Thyroid gland (tissue), 4 donors: Measurements from ENCODE around the gene NYNRIN.

Experiments used
- CTCF ChIP-seq, 6 experiments: fragments of 200-600 bp in 3 of 6; fragments of 450-650 bp in 3 of 6; sonication (generic) in 3 of 6; IDR thresholded peaks; one replicate each; pipeline ENCODE4 v1.5.1; 2016 to 2019; ENCODE audit warnings: antibody characterized with exemption in 6 of 6, mild to moderate bottlenecking in 2 of 6, inconsistent platforms in 1 of 6, moderate library complexity in 1 of 6
- POLR2A ChIP-seq, 2 donors: fragments of 450-650 bp; IDR thresholded peaks; one replicate each; pipeline ENCODE4 v1.6.1; 2017; ENCODE audit warnings: antibody characterized with exemption in 2 of 2, mild to moderate bottlenecking in 2 of 2, moderate library complexity in 1 of 2

GRCh38 chr14:24436355-24437019 is 37.7 kb downstream of the NYNRIN start:
- TF ChIP-seq CTCF (IDR thresholded peaks at IDR 0.05) (peak; percentile 68 to 89 (median 82)), POLR2A (IDR thresholded peaks at IDR 0.05) (no peak)
